Heart left ventricle (tissue), 16 donors: ENCODE measurements around the gene ACP6. TPM values are rescaled to one million over a fixed set of nuclear protein-coding genes. Genes with fewer than 3 reads are reported as not detected.

Source experiments
- ATAC-seq, 4 donors: fragments of 200-7000 bp; cut with Tn5 transposase; one replicate each; pipeline ENCODE4 v1.9.1; 2020 to 2022; ENCODE audit warnings: moderate library complexity in 4 of 4, mild to moderate bottlenecking in 3 of 4, moderate number of reproducible peaks in 1 of 4
- DNase-seq, 5 donors: peaks; one replicate each; pipeline ENCODE4 v3.0.0-alpha.2; 2020
- H3K27ac ChIP-seq, 12 donors: fragments of 200-600 bp; sonication (generic) in 4 of 12; one replicate each; pipeline versions ENCODE4 v1.5.0 to v1.8.0; 2016 to 2022; ENCODE audit warnings: mild to moderate bottlenecking in 2 of 12
- H3K27me3 ChIP-seq, 9 donors: fragments of 200-600 bp; sonication (generic) in 2 of 9; one replicate each; pipeline versions ENCODE4 v1.5.1 to v1.8.0; 2016 to 2022; ENCODE audit warnings: mild to moderate bottlenecking in 3 of 9
- H3K36me3 ChIP-seq, 9 donors: fragments of 200-600 bp; sonication (generic) in 2 of 9; one replicate each; pipeline versions ENCODE4 v1.5.0 to v1.8.0; 2018 to 2022; ENCODE audit warnings: mild to moderate bottlenecking in 2 of 9
- H3K4me1 ChIP-seq, 12 donors: fragments of 200-600 bp; sonication (generic) in 4 of 12; one replicate each; pipeline versions ENCODE4 v1.5.0 to v1.8.0; 2016 to 2022; ENCODE audit warnings: mild to moderate bottlenecking in 3 of 12
- H3K4me3 ChIP-seq, 12 donors: fragments of 200-600 bp; sonication (generic) in 4 of 12; one replicate each; pipeline versions ENCODE4 v1.5.0 to v1.8.0; 2017 to 2022; ENCODE audit warnings: mild to moderate bottlenecking in 9 of 12, moderate library complexity in 4 of 12
- H3K9me3 ChIP-seq, 12 donors: fragments of 200-600 bp; sonication (generic) in 4 of 12; one replicate each; pipeline versions ENCODE4 v1.5.0 to v1.8.0; 2016 to 2022; ENCODE audit warnings: mild to moderate bottlenecking in 1 of 12
- CTCF ChIP-seq, 12 donors: fragments of 200-600 bp; sonication (generic) in 4 of 12; IDR thresholded peaks; one replicate each; pipeline versions ENCODE4 v1.5.0 to v1.8.0; 2018 to 2022; ENCODE audit warnings: antibody characterized with exemption in 12 of 12, mild to moderate bottlenecking in 5 of 12
- POLR2A ChIP-seq, 2 donors: fragments of 450-650 bp; IDR thresholded peaks; one replicate each; pipeline ENCODE4 v1.6.1; 2017; ENCODE audit warnings: antibody characterized with exemption in 2 of 2, mild to moderate bottlenecking in 2 of 2, moderate library complexity in 2 of 2
- WGBS, 4 donors: extraction: QIAGEN DNeasy Blood & Tissue Kit in 2 of 4; methylation state at CpG; one replicate each; pipeline versions ENCODE4 v1.1.5 to v1.1.7; 2013 to 2018; 5-methylcytosine and 5-hydroxymethylcytosine counted together
- intact Hi-C, 10 donors: fragments of 100-400 bp; cut with DNase I; formaldehyde crosslinking; loops; one replicate each; pipeline versions ENCODE4 v1.11.1 to v1.14.2; 2022
- polyA plus RNA-seq, 2 donors: library from polyadenylated mRNA; stranded (reverse); fragments of 200-250 nt; gene quantifications; one replicate each; pipeline ENCODE4 v1.2.3, GENCODE V29; 2013
- total RNA-seq, 9 donors: library from RNA; depleted of rRNA in 2 of 9; stranded (reverse); fragments of >200 nt in 2 of 9; fragmentation: NEBNext Ultra II Directional in 3 of 9; extraction: Animal tissue kit (Norgen Biotek cat#: 25700) in 3 of 9; gene quantifications; one replicate each; pipeline versions ENCODE4 v1.1.0 to v1.2.4, GENCODE V29; 2016 to 2023
- donor health status: ischemic (EF 13 %, LVEDD 7.1; RV severe dilation, severe dysfunction).
- donor health status: healthy with polysubstance abuse.
- donor health status: DM: no; HTN: yes; CAD: no.
- donor health status: DM: no; HTN: no; CAD: no.
- donor health status: ischemic (EF 25% LVEDD 6.9; RV normal size, moderate dysfunction).
- donor health status: ischemic (EF 25% LVEDD 5.7; RV mildly dilated, moderate dysfunction).
- donor health status: healthy.
- donor health status: DM: yes; HTN: yes; CAD: no.
- donor health status: ischemic (EF 35%, LVEDD 5.7; RV mildly dilated, moderate dysfunction).
- donor health status: nonischemic (EF 11% LVEDD 7.7; RV severe dilation, severe dysfunction).
- donor health status: DM: yes; HTN: yes; CAD: no.
- donor health status: PGD.
- donor health status: ischemic (EF 29% LVEDD 5.4; RV normal size, mild dysfunction).
- donor health status: nonischemic (EF 23%, LVEDD 6.1; RV moderate dilation, normal function).

Gene ACP6
- total and polyA plus RNA-seq, 11 donors: 4.0 to 27.8 (median 13.6) TPM

- ATAC-seq (peak in 1 of 4 donors; percentile 15), DNase-seq (no peak)
- no peaks in the 10 kb centered on the region for H3K9me3 ChIP-seq
- peaks cover 0 to 24% (median 0%) of the 10 kb centered on the region in 12 donors for H3K4me1 ChIP-seq
- H3K4me3 ChIP-seq: no peak overlapping the region
- TF ChIP-seq CTCF (IDR thresholded peaks at IDR 0.05): no peak
- TF ChIP-seq POLR2A (IDR thresholded peaks at IDR 0.05): no peak
- peaks cover 0 to 1% (median 0%) of the 10 kb centered on the region in 9 donors for H3K36me3 ChIP-seq
- 60 to 78% (median 71%) methylated on average over 3 of the region's 3 CpGs for WGBS, 4 donors
- H3K27me3 ChIP-seq: no peaks in the 10 kb centered on the region
- H3K27ac ChIP-seq: no peak overlapping the region
- intact Hi-C loops: loop anchor here in 1 of 10 donors (5.0 kb wide), 1 partner anchor 360 kb away; no protein-coding TSS in a partner anchor
These were observed 38.5 kb downstream of the ACP6 start for GRCh38 chr1:147631839-147632238.

- Histone ChIP-seq H3K9me3 (no peaks in the 10 kb centered on the region), H3K27ac (no peak overlapping the region), H3K27me3 (no peaks in the 10 kb centered on the region), H3K4me3 (no peak overlapping the region), H3K36me3 (peaks cover 0 to 4% (median 0%) of the 10 kb centered on the region in 9 donors), H3K4me1 (peaks cover 0 to 19% (median 0%) of the 10 kb centered on the region in 12 donors)
- no peak for DNase-seq
- TF ChIP-seq POLR2A (IDR thresholded peaks at IDR 0.05) (no peak), CTCF (IDR thresholded peaks at IDR 0.05) (no peak)
- ATAC-seq: no peak
- intact Hi-C loops: loop anchor here in 1 of 10 donors (5.0 kb wide), 1 partner anchor 358 kb away; no protein-coding TSS in a partner anchor
- 76 to 85% (median 84%) methylated on average over 6 of the region's 6 CpGs for WGBS, 4 donors
These were observed 39.9 kb downstream of the ACP6 start for GRCh38 chr1:147630447-147630846.

- whole genome bisulfite sequencing, 4 donors: 76 to 94% (median 84%) methylated on average over 6 of the region's 6 CpGs
- Histone ChIP-seq H3K9me3 (no peaks in the 10 kb centered on the region), H3K4me3 (no peak overlapping the region), H3K36me3 (peaks cover 0 to 4% (median 0%) of the 10 kb centered on the region in 9 donors), H3K27ac (no peak overlapping the region), H3K4me1 (peaks cover 0 to 23% (median 0%) of the 10 kb centered on the region in 12 donors), H3K27me3 (no peaks in the 10 kb centered on the region)
- no peak for DNase-seq
- intact Hi-C loops: loop anchor here in 1 of 10 donors (5.0 kb wide), 1 partner anchor 358 kb away; no protein-coding TSS in a partner anchor
- ATAC-seq: no peak
- TF ChIP-seq POLR2A (IDR thresholded peaks at IDR 0.05) (no peak), CTCF (IDR thresholded peaks at IDR 0.05) (no peak)
These were observed 40.3 kb downstream of the ACP6 start for GRCh38 chr1:147630022-147630421.

- H3K27me3 ChIP-seq: no peaks in the 10 kb centered on the region
- intact Hi-C loops: loop anchor here in 7 of 10 donors (2.0 to 5.0 kb wide), 4 partner anchors 111 to 134 kb away; no protein-coding TSS in a partner anchor
- H3K4me1 ChIP-seq: peaks cover 0 to 24% (median 0%) of the 10 kb centered on the region in 12 donors
- peaks cover 0 to 19% (median 14%) of the 10 kb centered on the region in 9 donors for H3K36me3 ChIP-seq
- ATAC-seq: no peak
- no peaks in the 10 kb centered on the region for H3K9me3 ChIP-seq
- no peak overlapping the region for H3K27ac ChIP-seq
- no peak overlapping the region for H3K4me3 ChIP-seq
- 87 to 91% (median 89%) methylated on average over 5 of the region's 5 CpGs for WGBS, 4 donors
- DNase-seq: no peak
- TF ChIP-seq POLR2A (IDR thresholded peaks at IDR 0.05): no peak
- no peak for TF ChIP-seq CTCF (IDR thresholded peaks at IDR 0.05)
These were observed 41.9 kb downstream of the ACP6 start for GRCh38 chr1:147628441-147628840.
